Lung (tissue), 12 donors: Measurements from ENCODE around the gene TSPAN17. TPM values are rescaled to one million over a fixed set of nuclear protein-coding genes. Genes with fewer than 3 reads are reported as not detected.

Source experiments
- ATAC-seq: fragments of 200-7000 bp; cut with Tn5 transposase; one replicate; pipeline ENCODE4 v1.9.1; 2020; ENCODE audit warnings: moderate number of reproducible peaks; ENCODE audit not compliant: insufficient read depth, low FRiP score
- DNase-seq, 3 donors: peaks; one replicate each; pipeline ENCODE4 v3.0.0-alpha.2; 2013 to 2017
- H3K27ac ChIP-seq, 2 donors: one replicate each; pipeline ENCODE4 v1.5.1; 2013; ENCODE audit warnings: mild to moderate bottlenecking in 2 of 2, moderate library complexity in 2 of 2, control low read depth in 1 of 2, inconsistent platforms in 1 of 2, low read depth in 1 of 2, low read length in 1 of 2
- H3K27me3 ChIP-seq, 3 donors: one replicate each; pipeline ENCODE4 v1.5.1; 2013; ENCODE audit warnings: low read length in 2 of 3; ENCODE audit not compliant: control insufficient read depth in 3 of 3, insufficient read depth in 3 of 3
- H3K36me3 ChIP-seq, 4 donors: one replicate each; pipeline ENCODE4 v1.5.1; 2013; ENCODE audit warnings: low read length in 4 of 4, mild to moderate bottlenecking in 1 of 4, moderate library complexity in 1 of 4; ENCODE audit not compliant: control insufficient read depth in 4 of 4, insufficient read depth in 4 of 4
- H3K4me1 ChIP-seq, 5 donors: one replicate each; pipeline ENCODE4 v1.5.1; 2013; ENCODE audit warnings: low read length in 5 of 5, mild to moderate bottlenecking in 2 of 5, moderate library complexity in 1 of 5; ENCODE audit not compliant: control insufficient read depth in 5 of 5, insufficient read depth in 5 of 5
- H3K4me3 ChIP-seq: one replicate; pipeline ENCODE4 v1.5.1; 2013; ENCODE audit warnings: mild to moderate bottlenecking, control low read depth, moderate library complexity
- H3K9ac ChIP-seq, 2 donors: one replicate each; pipeline ENCODE4 v1.5.1; 2013; ENCODE audit warnings: low read length in 2 of 2, control low read depth in 1 of 2; ENCODE audit not compliant: insufficient read depth in 1 of 2
- H3K9me3 ChIP-seq, 4 donors: one replicate each; pipeline ENCODE4 v1.5.1; 2013; ENCODE audit warnings: low read length in 3 of 4, mild to moderate bottlenecking in 1 of 4, moderate library complexity in 1 of 4; ENCODE audit not compliant: control insufficient read depth in 4 of 4, insufficient read depth in 3 of 4
- CTCF ChIP-seq: IDR thresholded peaks from 2 replicates; pipeline ENCODE4 v1.5.1; 2012; ENCODE audit warnings: mild to moderate bottlenecking; ENCODE audit errors: control extremely low read depth, extremely low read depth
- WGBS, 2 donors: extraction: QIAGEN DNeasy Blood & Tissue Kit; methylation state at CpG; one replicate each; pipeline ENCODE4 v1.1.7; 2013; 5-methylcytosine and 5-hydroxymethylcytosine counted together
- polyA plus RNA-seq, 2 donors: library from polyadenylated mRNA; stranded (reverse); fragments of 200-250 nt; gene quantifications; one replicate each; pipeline ENCODE4 v1.2.1, GENCODE V29; 2013
- total RNA-seq, 2 donors: library from RNA; depleted of rRNA in 1 of 2; stranded (reverse); fragments of >200 nt in 1 of 2; gene quantifications; one replicate each; pipeline ENCODE4 v1.2.1, GENCODE V29; 2014 to 2021
- donor health status: control.
- donor health status: control.
- donor health status: Bipolar disorder and iron deficiency.
- donor health status: healthy.
- donor health status: DM: yes; HTN: yes; CAD: no.

TSPAN17 gene
- total and polyA plus RNA-seq, 4 donors: 14.8 to 37.4 (median 27.8) TPM

GRCh38 chr5:176677209-176677939 lies 30.1 kb downstream of the TSPAN17 start:
- Histone ChIP-seq H3K9me3 (peaks cover 0 to 2% (median 0%) of the 10 kb centered on the region in 4 donors), H3K36me3 (no peaks in the 10 kb centered on the region), H3K9ac (no peak overlapping the region), H3K27ac (no peak overlapping the region), H3K4me3 (no peak overlapping the region), H3K4me1 (peaks cover 0 to 36% (median 4%) of the 10 kb centered on the region in 5 donors), H3K27me3 (peaks cover 0 to 30% (median 14%) of the 10 kb centered on the region in 3 donors)
- peak; percentile 55 to 70 (median 69) for DNase-seq
- WGBS, 2 donors: 78 to 88% methylated on average over 12 of the region's 12 CpGs
- ATAC-seq: no peak
- no peak for TF ChIP-seq CTCF

DNA sequence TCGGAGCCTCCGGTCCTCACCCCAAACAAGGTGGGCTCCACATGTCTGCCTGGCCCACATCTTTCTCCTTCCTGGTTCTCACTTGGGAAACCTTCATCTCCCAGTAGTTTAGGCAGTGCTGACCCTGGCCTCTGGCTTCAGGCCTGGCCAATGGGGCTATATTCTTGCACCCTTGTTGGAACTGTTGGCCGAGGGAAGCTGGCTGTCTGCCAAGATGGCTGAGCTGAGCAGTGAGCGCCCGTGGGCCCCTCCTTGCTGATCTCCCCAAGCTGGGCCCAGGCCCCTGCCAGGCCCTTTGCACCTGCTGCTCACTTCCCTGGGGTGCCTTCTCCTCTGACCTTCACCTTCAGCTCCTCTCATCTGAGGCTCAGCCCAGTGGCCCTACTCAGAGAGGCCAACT lies 31.3 kb downstream of the TSPAN17 start:
- TF ChIP-seq CTCF: no peak
- WGBS, 2 donors: 71 to 74% methylated on average over 5 of the region's 5 CpGs
- Histone ChIP-seq H3K36me3 (no peaks in the 10 kb centered on the region), H3K4me3 (no peak overlapping the region), H3K27me3 (peaks cover 0 to 42% (median 22%) of the 10 kb centered on the region in 3 donors), H3K9me3 (peaks cover 0 to 2% (median 0%) of the 10 kb centered on the region in 4 donors), H3K9ac (no peak overlapping the region), H3K4me1 (peaks cover 0 to 36% (median 4%) of the 10 kb centered on the region in 5 donors), H3K27ac (no peak overlapping the region)
- ATAC-seq (no peak), DNase-seq (peak in 1 of 3 donors; percentile 11)

DNA sequence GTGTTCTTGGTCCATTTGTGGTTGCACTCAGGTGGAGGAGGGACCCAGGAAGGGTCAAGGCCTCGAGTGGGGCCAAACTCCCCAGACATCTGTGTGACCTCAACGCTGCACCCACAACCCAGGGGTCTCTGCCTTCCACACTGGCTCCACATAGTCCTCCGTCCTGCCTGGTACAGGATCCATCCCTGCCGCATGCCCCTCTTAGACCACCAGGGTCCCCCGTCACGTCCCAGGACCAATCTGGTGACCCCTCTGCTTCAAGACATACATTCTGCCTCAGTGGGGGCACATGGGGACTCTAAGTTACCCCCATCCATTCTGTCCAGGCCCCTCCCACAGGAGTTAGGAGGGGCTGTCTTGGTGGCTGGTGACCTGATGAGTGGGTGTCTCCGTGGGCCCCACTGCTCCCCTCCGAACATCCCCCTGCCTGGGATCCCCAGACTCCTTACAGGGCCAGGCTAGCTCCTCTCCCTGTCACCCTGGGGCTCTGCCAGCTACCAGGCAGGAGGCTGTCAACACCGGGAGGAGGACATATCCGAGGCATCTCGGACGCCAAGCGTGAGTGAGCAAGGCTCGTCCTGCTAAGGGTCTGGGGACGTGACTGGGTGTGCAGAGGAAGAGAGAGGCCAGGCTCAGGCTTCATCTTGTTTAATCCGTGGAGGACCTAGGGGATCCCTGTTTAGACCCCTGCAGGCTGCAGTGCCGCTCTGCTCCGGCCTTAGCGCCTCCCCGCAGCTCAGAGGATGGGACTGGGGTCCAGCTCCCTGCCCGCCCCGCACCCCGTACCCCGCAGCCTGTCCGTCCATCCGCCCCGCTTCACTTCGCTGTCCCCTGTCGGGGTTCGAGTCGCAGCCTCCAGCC lies 32.3 kb downstream of the TSPAN17 start:
- ATAC-seq: no peak
- Histone ChIP-seq H3K36me3 (no peaks in the 10 kb centered on the region), H3K9ac (no peak overlapping the region), H3K27ac (no peak overlapping the region), H3K9me3 (peaks cover 0 to 4% (median 0%) of the 10 kb centered on the region in 4 donors), H3K27me3 (peaks cover 0 to 43% (median 22%) of the 10 kb centered on the region in 3 donors), H3K4me3 (no peak overlapping the region), H3K4me1 (peaks cover 0 to 36% (median 4%) of the 10 kb centered on the region in 5 donors)
- 28 to 32% methylated on average over 31 of the region's 31 CpGs for WGBS, 2 donors
- TF ChIP-seq CTCF: no peak
- peak; percentile 61 to 79 (median 77) for DNase-seq
